ENCODE data around the gene PTGFRN. TPM values are rescaled to one million over a fixed set of nuclear protein-coding genes. Genes with fewer than 3 reads are reported as not detected.

The PTGFRN gene
- total and polyA plus RNA-seq, 2 of the 4 experiments (the other 2 are of a cell fraction) = 0.90 to 1.1 TPM

- POLR2A ChIA-PET (ENCODE audit: unreplicated experiment) = no interaction called here
- Histone ChIP-seq H2AFZ (replicated peaks; ENCODE audit: low read length, poor library complexity) (no peak overlapping the region), H4K5ac (ENCODE audit: low read depth, low read length) (no peak overlapping the region), H3K14ac (replicated peaks; ENCODE audit: low read depth, low read length) (no peak overlapping the region), H3K9me3 (ENCODE audit: control insufficient read depth, insufficient read depth, low read length) (no peaks in the 10 kb centered on the region), H3K27me3 (ENCODE audit: control insufficient read depth, insufficient read depth, low read length) (peaks cover 54% of the 10 kb centered on the region), H3K36me3 (ENCODE audit: control insufficient read depth, insufficient read depth, low read length) (no peaks in the 10 kb centered on the region), H2BK15ac (ENCODE audit: low read depth, low read length) (no peak overlapping the region), H3K18ac (ENCODE audit: low read depth, low read length) (no peak overlapping the region), H2BK120ac (ENCODE audit: low read depth, low read length) (no peak overlapping the region), H2AK5ac (ENCODE audit: low read depth, low read length) (no peak overlapping the region), H3K4me2 (ENCODE audit: low read depth, low read length) (no peak overlapping the region), H4K8ac (ENCODE audit: low read depth in 2 of 2, low read length in 2 of 2) (no peak overlapping the region), H2AK9ac (replicated peaks; ENCODE audit: low read depth, low read length, poor library complexity) (no peak overlapping the region), H3K9ac (ENCODE audit: low read depth, low read length) (no peak overlapping the region), H3K56ac (ENCODE audit: extremely low read depth, insufficient read depth, low read length) (no peak overlapping the region), H3K4me1 (ENCODE audit: control insufficient read depth, insufficient read depth, low read length) (no peaks in the 10 kb centered on the region), H2BK5ac (ENCODE audit: low read depth, low read length, poor library complexity, severe bottlenecking) (no peak overlapping the region), H4K91ac (ENCODE audit: insufficient read depth, low read depth, low read length) (no peak overlapping the region), H3K79me1 (ENCODE audit: low read depth in 1 of 2, low read length in 2 of 2) (no peaks in the 10 kb centered on the region), H3K23ac (ENCODE audit: low read depth, low read length) (no peak overlapping the region), H3K9me1 (ENCODE audit: insufficient read depth, low read length) (no peaks in the 10 kb centered on the region), H3K27ac (ENCODE audit: insufficient read depth, low read length) (no peak overlapping the region), H3K4me3 (ENCODE audit: insufficient read depth, low read depth, low read length) (no peak overlapping the region), H4K20me1 (ENCODE audit: insufficient read depth, low read length) (no peaks in the 10 kb centered on the region), H2BK20ac (ENCODE audit: low read depth, low read length) (no peak overlapping the region), H3K4ac (ENCODE audit: low read depth, low read length) (no peak overlapping the region)
- in situ Hi-C loops (cut with MboI; ENCODE audit: low sequenced_read_pairs) (no loop called here), dilution Hi-C loops (cut with HindIII; ENCODE audit: low sequenced_read_pairs, unreplicated experiment) (no loop called here), intact Hi-C loops (cut with micrococcal nuclease) (no loop called here)
- CTCF ChIA-PET = no interaction called here
- DNase-seq (no peak), ATAC-seq (ENCODE audit: low read depth) (no peak)
- BruUV-seq (replicated peaks) = no TSS peak
- TF ChIP-seq POLR2A (IDR thresholded peaks at IDR 0.05; ENCODE audit: low read depth, low read length) = no peak
- TF ChIP-seq RAD21 (IDR thresholded peaks at IDR 0.05; ENCODE audit: low read length) = no peak
- no peak for TF ChIP-seq CEBPB (IDR thresholded peaks at IDR 0.05; ENCODE audit: low read depth, low read length)
- TF ChIP-seq CTCF (conservative IDR thresholded peaks at IDR 0.05; ENCODE audit: low read depth, low read length) = no peak
- TF ChIP-seq USF2 (IDR thresholded peaks at IDR 0.05; ENCODE audit: low read depth, low read length) = no peak
- TF ChIP-seq MAZ (IDR thresholded peaks at IDR 0.05; ENCODE audit: borderline replicate concordance, low read depth, low read length) = no peak
- TF ChIP-seq SMC3 (IDR thresholded peaks at IDR 0.05; ENCODE audit: low read depth, low read length) = no peak
- TF ChIP-seq ELK1 (IDR thresholded peaks at IDR 0.05; ENCODE audit: borderline replicate concordance, low read depth, low read length) = no peak
- TF ChIP-seq CHD1 (IDR thresholded peaks at IDR 0.05; ENCODE audit: low read depth, low read length) = no peak
- WGBS, 2 experiments (ENCODE audit: extremely low coverage in 2 of 2, insufficient read length in 1 of 2) = 71% methylated on average over 1 of the region's 6 CpGs; no CpG with 5 or more reads in 1 of the 2 experiments
These were observed 2.2 kb downstream of the PTGFRN start for GRCh38 chr1:116911779-116912469.
